Right ventricle myocardium superior (tissue), 1 donor: ENCODE measurements around the gene COA5. TPM values are rescaled to one million over a fixed set of nuclear protein-coding genes. Genes with fewer than 3 reads are reported as not detected.

Source experiments
- ATAC-seq: fragments of 200-7000 bp; cut with Tn5 transposase; one replicate; pipeline ENCODE4 v1.9.1; 2020; ENCODE audit warnings: mild to moderate bottlenecking; ENCODE audit not compliant: poor library complexity
- DNase-seq: peaks from one replicate; pipeline ENCODE4 v3.0.0-alpha.2; 2020
- intact Hi-C: fragments of 100-400 bp; cut with DNase I; formaldehyde crosslinking; loops from one replicate; pipeline ENCODE4 v1.11.2; 2022
- long read RNA-seq: library from polyadenylated mRNA; unstranded; transcript quantifications from one replicate; pipeline ENCODE4 v2.0.0, GENCODE V29; 2021
- total RNA-seq: library from RNA; stranded (reverse); fragmentation: NEBNext Ultra II Directional; extraction: Animal tissue kit (Norgen Biotek cat#: 25700); gene quantifications from one replicate; pipeline ENCODE4 v1.2.1, GENCODE V29; 2021
- donor health status: DM: no; HTN: yes; CAD: no; lungs with severe emphysema.

The COA5 gene
- 26.8 TPM for total RNA-seq
- long read RNA-seq, transcript COA5-201 (3 exons, 1,754 nt): major isoform, 62 of 76 reads
- long read RNA-seq, partial matches to known transcripts: 0 of 76 reads
- long read RNA-seq, other reads (novel, unspliced or antisense): 9 of 76 reads

GRCh38 chr2:98608116-98608961 lies at the start of gene COA5, which contains the start of gene UNC50:
COA5 (minus strand) TSS chr2:98608512; CDS start chr2:98608405, 107 bp downstream.
UNC50 (plus strand) TSS chr2:98608589; CDS start chr2:98609760, 1,171 bp downstream.
- intact Hi-C loops: no loop called here
- DNase-seq (peak; percentile 94), ATAC-seq (peak; percentile 99)

GRCh38 chr2:98656800-98657199 lies 48.5 kb upstream of the COA5 start:
- DNase-seq (no peak), ATAC-seq (no peak)
- intact Hi-C loops: no loop called here

- intact Hi-C loops: loop anchor here (5.0 kb wide), 1 partner anchor 412 kb away; no protein-coding TSS in a partner anchor
- no peak for ATAC-seq
- no peak for DNase-seq
These were observed 46.6 kb upstream of the COA5 start for GRCh38 chr2:98654699-98655495.

- no peak for ATAC-seq
- intact Hi-C loops: loop anchor here (2.0 to 5.0 kb wide), 2 partner anchors 80 to 416 kb away; partner anchors contain the start of gene MGAT4A
- no peak for DNase-seq
These were observed 42.7 kb upstream of the COA5 start for GRCh38 chr2:98650998-98651397.

- ATAC-seq: no peak
- intact Hi-C loops: loop anchor here (2.0 to 5.0 kb wide), 3 partner anchors 81 to 417 kb away; partner anchors contain the start of gene MGAT4A
- DNase-seq: no peak
These were observed 41.7 kb upstream of the COA5 start for GRCh38 chr2:98649992-98650375.

GRCh38 chr2:98649135-98649991 lies 41.1 kb upstream of the COA5 start:
- ATAC-seq: peak; percentile 98
- intact Hi-C loops: loop anchor here (2.0 kb wide), 1 partner anchor 187 kb away; no protein-coding TSS in a partner anchor

GRCh38 chr2:98648451-98648850 lies 40.1 kb upstream of the COA5 start:
- DNase-seq (no peak), ATAC-seq (no peak)
- intact Hi-C loops: loop anchor here (2.0 kb wide), 1 partner anchor 188 kb away; no protein-coding TSS in a partner anchor

More at GRCh38 chr2:98649135-98649991, 41.1 kb upstream of the COA5 start:
- peak; percentile 69 for DNase-seq

GRCh38 chr2:98647636-98648035 lies 39.3 kb upstream of the COA5 start:
- ATAC-seq (no peak), DNase-seq (no peak)
- intact Hi-C loops: loop anchor here (2.0 kb wide), 1 partner anchor 189 kb away; no protein-coding TSS in a partner anchor

- ATAC-seq: no peak
- no peak for DNase-seq
- intact Hi-C loops: no loop called here
These were observed 35.3 kb upstream of the COA5 start for GRCh38 chr2:98643496-98644100.

GRCh38 chr2:98637401-98638147 lies 29.3 kb upstream of the COA5 start:
- intact Hi-C loops: no loop called here
- DNase-seq (no peak), ATAC-seq (no peak)

GRCh38 chr2:98634406-98635092 lies 26.2 kb upstream of the COA5 start:
- DNase-seq: no peak
- intact Hi-C loops: no loop called here
- no peak for ATAC-seq

GRCh38 chr2:98632351-98632750 lies 24.0 kb upstream of the COA5 start:
- intact Hi-C loops: no loop called here
- ATAC-seq (no peak), DNase-seq (no peak)

GRCh38 chr2:98623657-98624056 lies 15.3 kb upstream of the COA5 start:
- intact Hi-C loops: no loop called here
- ATAC-seq (peak; percentile 75), DNase-seq (peak; percentile 84)

- intact Hi-C loops: no loop called here
- DNase-seq: no peak
- ATAC-seq: no peak
These were observed 8.8 kb upstream of the COA5 start for GRCh38 chr2:98617149-98617548.

- ATAC-seq (no peak), DNase-seq (no peak)
- intact Hi-C loops: no loop called here
These were observed 7.2 kb upstream of the COA5 start for GRCh38 chr2:98615481-98615880.

GRCh38 chr2:98614024-98614739 lies 5.9 kb upstream of the COA5 start:
- DNase-seq: no peak
- intact Hi-C loops: no loop called here
- ATAC-seq: no peak
